HepG2 (cell line): Measurements from ENCODE around the gene SGCE. TPM values are rescaled to one million over a fixed set of nuclear protein-coding genes. Genes with fewer than 3 reads are reported as not detected.

Experiments
- AKNA ChIP-seq: sonication (generic); formaldehyde crosslinking; IDR thresholded peaks from 2 replicates; pipeline ENCODE4 v1.4.0; 2020; ENCODE audit warnings: missing genetic modification reagents, borderline replicate concordance
- EP300 ChIP-seq, 3 experiments: sonication (generic) in 1 of 3; formaldehyde crosslinking in 1 of 3; IDR thresholded peaks; 2 replicates each; pipeline versions ENCODE4 v1.5.1 to v1.6.1; 2011 to 2020; ENCODE audit warnings: low read depth in 2 of 3, low read length in 2 of 3, borderline replicate concordance in 1 of 3, improper control_type of control experiment in 1 of 3, mild to moderate bottlenecking in 1 of 3, missing genetic modification reagents in 1 of 3, moderate library complexity in 1 of 3
- KDM1A ChIP-seq: IDR thresholded peaks from 2 replicates; pipeline ENCODE4 v1.6.1; 2016; ENCODE audit warnings: missing compliant biosample characterization
- SAFB2 ChIP-seq: sonication (generic); formaldehyde crosslinking; IDR thresholded peaks from 2 replicates; pipeline ENCODE4 v1.5.1; 2020; ENCODE audit warnings: missing genetic modification reagents, low read depth, mild to moderate bottlenecking, borderline replicate concordance
- ZC3H4 ChIP-seq: sonication (generic); formaldehyde crosslinking; IDR thresholded peaks from 2 replicates; pipeline ENCODE4 v1.4.0; 2020; ENCODE audit warnings: missing genetic modification reagents, borderline replicate concordance
- ZNF407 ChIP-seq: sonication (generic); formaldehyde crosslinking; IDR thresholded peaks from one replicate; pipeline ENCODE4 v1.5.1; 2020; ENCODE audit warnings: mild to moderate bottlenecking, missing genetic modification reagents; ENCODE audit errors: not compliant biosample characterization
- ZNF580 ChIP-seq: IDR thresholded peaks from 2 replicates; pipeline ENCODE4 v1.6.1; 2016; ENCODE audit warnings: low read depth, borderline replicate concordance
- ZNF609 ChIP-seq: sonication (generic); formaldehyde crosslinking; IDR thresholded peaks from 2 replicates; pipeline ENCODE4 v1.4.0; 2020; ENCODE audit warnings: mild to moderate bottlenecking, missing genetic modification reagents, borderline replicate concordance
- ZNF713 ChIP-seq: sonication (generic); formaldehyde crosslinking; IDR thresholded peaks from 2 replicates; pipeline ENCODE4 v1.4.0; 2020; ENCODE audit warnings: mild to moderate bottlenecking, missing genetic modification reagents
- ZNF878 ChIP-seq: sonication (generic); formaldehyde crosslinking; IDR thresholded peaks from 2 replicates; pipeline ENCODE4 v1.8.1; 2023; ENCODE audit warnings: mild to moderate bottlenecking, missing genetic modification reagents, moderate library complexity
- polyA plus RNA-seq, 8 experiments: library from polyadenylated mRNA; depleted of rRNA in 3 of 8; stranded (reverse) in 7 of 8; unstranded in 1 of 8; fragments of >200 nt; fragmentation: Illumina TruSeq in 4 of 8; extraction: Trizol in 4 of 8; gene quantifications; 2 replicates each; pipeline versions ENCODE4 v1.2.1 to v1.2.3, GENCODE V29; 2011 to 2016; ENCODE audit warnings: low read depth in 4 of 8, missing spikeins in 1 of 8, mixed read lengths in 1 of 8; ENCODE audit not compliant: insufficient read depth in 1 of 8
- total RNA-seq, 5 experiments: library from RNA; depleted of rRNA; stranded (reverse); fragments of >200 nt; fragmentation: Illumina TruSeq; extraction: Trizol; gene quantifications; 2 replicates each; pipeline ENCODE4 v1.2.3, GENCODE V29; 2016; ENCODE audit warnings: low read depth in 1 of 5

Gene SGCE
- total and polyA plus RNA-seq, 2 of the 13 experiments (the other 11 are each of a cell fraction or from before 2014, with no cell fraction given), result 52.3 to 71.1 TPM

- TF ChIP-seq ZNF407, result no peak
- TF ChIP-seq KDM1A (CRISPR knock-in tag), result no peak
- no peak for TF ChIP-seq ZC3H4 (CRISPR knock-in tag)
- peak; percentile 86 for TF ChIP-seq ZNF609 (CRISPR knock-in tag)
- no peak for TF ChIP-seq AKNA (CRISPR knock-in tag)
- no peak for TF ChIP-seq SAFB2 (CRISPR knock-in tag)
- TF ChIP-seq EP300 (IDR thresholded peaks at IDR 0.05; ENCODE audit: low read depth in 2 of 2, low read length in 2 of 2), result peak; percentile 94 to 96
- TF ChIP-seq EP300 (CRISPR knock-in tag; IDR thresholded peaks at IDR 0.05; ENCODE audit: borderline replicate concordance), result peak; percentile 92
- no peak for TF ChIP-seq ZNF580 (CRISPR knock-in tag)
- TF ChIP-seq ZNF878, result 0 out of 2 replicates have a peak, but pooled peaks have one; percentile 53
- no peak for TF ChIP-seq ZNF713
Measured at GRCh38 chr7:94701555-94701973, 45.6 kb upstream of the SGCE start (continued).
